ENCODE measurements around the gene CHST8. TPM values are rescaled to one million over a fixed set of nuclear protein-coding genes. Genes with fewer than 3 reads are reported as not detected.
A peak's percentile ranks its signal among the peaks of the same experiment; 100 is the strongest.

The CHST8 gene
- total RNA-seq, 1 experiment from 2014 or later = not detected

DNA sequence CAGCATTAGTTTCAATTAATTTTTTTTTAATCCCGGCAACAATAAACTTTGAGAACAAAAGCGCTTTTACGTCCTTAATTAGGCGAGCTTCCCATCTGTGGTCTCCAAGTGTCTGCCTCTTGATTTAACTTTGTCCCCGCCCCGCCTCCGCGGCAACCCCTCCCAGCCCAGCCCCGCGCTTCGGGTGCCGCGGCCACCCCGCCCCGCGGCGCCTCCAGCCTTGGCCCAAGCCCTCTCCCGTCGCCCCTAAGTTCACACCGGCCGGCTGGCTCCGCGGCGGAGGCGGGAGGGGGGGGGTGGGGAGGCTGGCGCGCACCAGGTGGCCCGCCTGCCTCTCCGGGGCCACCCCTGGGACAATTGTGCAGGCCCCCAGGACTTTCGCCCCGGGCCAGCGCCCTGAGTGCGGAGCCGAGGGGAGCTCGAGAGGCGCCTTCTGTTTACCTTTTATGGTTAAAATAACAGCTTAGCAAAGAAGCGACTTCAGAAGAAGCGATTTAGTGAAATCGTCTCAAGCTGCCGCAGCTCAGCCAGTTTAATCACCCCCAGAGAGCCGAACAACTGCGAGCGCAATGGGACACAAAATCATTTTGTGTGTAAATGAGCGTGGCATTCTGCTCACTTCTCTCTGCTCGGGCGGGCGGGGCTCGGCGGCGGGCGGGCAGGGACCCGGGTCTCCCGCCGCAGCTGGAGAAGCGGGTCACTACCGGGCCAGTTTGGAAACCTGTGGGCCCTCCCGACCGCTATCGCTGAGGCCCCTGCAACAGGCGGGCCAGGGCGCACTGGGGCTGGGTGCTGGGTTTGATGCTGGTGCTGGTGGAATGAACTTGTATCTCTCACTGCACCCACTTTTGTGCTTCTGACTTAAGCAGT is 176.3 kb downstream of the CHST8 start:
- Mint-ChIP-seq H3K27me3 (ENCODE audit: insufficient read depth, unreplicated experiment) (no peaks in the 10 kb centered on the region), H3K27ac (ENCODE audit: low read depth, unreplicated experiment) (no peak overlapping the region), H3K4me3 (ENCODE audit: unreplicated experiment) (peak overlapping the region; percentile 77), H3K9me3 (ENCODE audit: unreplicated experiment) (no peaks in the 10 kb centered on the region), H3K4me1 (ENCODE audit: insufficient read depth, unreplicated experiment) (no peaks in the 10 kb centered on the region), H3K36me3 (ENCODE audit: insufficient read depth, unreplicated experiment) (peaks cover 25% of the 10 kb centered on the region)
- DNase-seq (ENCODE audit: unreplicated experiment) = no peak
- ChIA-PET POLR2A (interaction anchor here (0.5 to 4.8 kb wide), 7 partner anchors 9 to 639 kb away, joined by 3 to 47 read pairs (median 5); no protein-coding TSS in a partner anchor), CTCF (interaction anchor here (0.6 to 4.9 kb wide), 9 partner anchors 17 to 391 kb away, joined by 3 to 54 read pairs (median 4); no protein-coding TSS in a partner anchor)
- TF ChIP-seq, protein P1, sequence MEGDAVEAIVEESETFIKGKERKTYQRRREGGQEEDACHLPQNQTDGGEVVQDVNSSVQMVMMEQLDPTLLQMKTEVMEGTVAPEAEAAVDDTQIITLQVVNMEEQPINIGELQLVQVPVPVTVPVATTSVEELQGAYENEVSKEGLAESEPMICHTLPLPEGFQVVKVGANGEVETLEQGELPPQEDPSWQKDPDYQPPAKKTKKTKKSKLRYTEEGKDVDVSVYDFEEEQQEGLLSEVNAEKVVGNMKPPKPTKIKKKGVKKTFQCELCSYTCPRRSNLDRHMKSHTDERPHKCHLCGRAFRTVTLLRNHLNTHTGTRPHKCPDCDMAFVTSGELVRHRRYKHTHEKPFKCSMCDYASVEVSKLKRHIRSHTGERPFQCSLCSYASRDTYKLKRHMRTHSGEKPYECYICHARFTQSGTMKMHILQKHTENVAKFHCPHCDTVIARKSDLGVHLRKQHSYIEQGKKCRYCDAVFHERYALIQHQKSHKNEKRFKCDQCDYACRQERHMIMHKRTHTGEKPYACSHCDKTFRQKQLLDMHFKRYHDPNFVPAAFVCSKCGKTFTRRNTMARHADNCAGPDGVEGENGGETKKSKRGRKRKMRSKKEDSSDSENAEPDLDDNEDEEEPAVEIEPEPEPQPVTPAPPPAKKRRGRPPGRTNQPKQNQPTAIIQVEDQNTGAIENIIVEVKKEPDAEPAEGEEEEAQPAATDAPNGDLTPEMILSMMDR (IDR thresholded peaks at IDR 0.05; ENCODE audit: unreplicated experiment) = no peak
- BruUV-seq (replicated peaks) = no TSS peak
- intact Hi-C loops (cut with micrococcal nuclease) = loop anchor here (10.0 kb wide), 1 partner anchor 107 kb away; no protein-coding TSS in a partner anchor

DNA sequence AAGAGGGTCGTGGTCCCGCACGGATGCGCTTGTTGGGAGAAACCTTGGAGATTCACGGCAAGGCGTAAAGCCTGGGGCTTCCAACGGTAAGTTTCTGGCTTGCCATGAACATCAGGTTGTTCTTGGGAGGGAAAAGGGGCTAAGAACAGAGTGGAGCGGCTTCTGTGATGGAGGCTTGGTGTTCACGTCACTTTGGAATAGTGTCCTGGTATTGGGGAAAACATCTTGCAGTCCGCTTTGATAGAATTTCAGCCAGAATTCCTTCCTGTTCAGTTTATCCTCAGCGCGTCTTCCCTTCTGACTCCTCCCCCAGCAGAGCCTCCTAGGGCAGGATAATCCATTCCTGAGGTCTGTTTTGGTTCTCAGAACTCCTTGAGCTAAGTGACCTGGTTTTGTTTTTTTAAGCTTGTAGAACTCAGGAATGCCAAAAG is 176.9 kb downstream of the CHST8 start:
- Mint-ChIP-seq H3K27ac (ENCODE audit: low read depth, unreplicated experiment) (no peak overlapping the region), H3K27me3 (ENCODE audit: insufficient read depth, unreplicated experiment) (no peaks in the 10 kb centered on the region), H3K4me3 (ENCODE audit: unreplicated experiment) (peak overlapping the region; percentile 10), H3K4me1 (ENCODE audit: insufficient read depth, unreplicated experiment) (no peaks in the 10 kb centered on the region), H3K9me3 (ENCODE audit: unreplicated experiment) (no peaks in the 10 kb centered on the region), H3K36me3 (ENCODE audit: insufficient read depth, unreplicated experiment) (peaks cover 24% of the 10 kb centered on the region)
- intact Hi-C loops (cut with micrococcal nuclease) = loop anchor here (10.0 kb wide), 1 partner anchor 106 kb away; no protein-coding TSS in a partner anchor
- no peak for DNase-seq (ENCODE audit: unreplicated experiment)
- ChIA-PET CTCF (interaction anchor here (0.7 to 3.0 kb wide), 3 partner anchors 21 to 156 kb away, joined by 4 to 12 read pairs (median 4); no protein-coding TSS in a partner anchor), POLR2A (no interaction called here)
- no TSS peak for BruUV-seq (replicated peaks)
- TF ChIP-seq, protein P1 (IDR thresholded peaks at IDR 0.05; ENCODE audit: unreplicated experiment) = no peak

DNA sequence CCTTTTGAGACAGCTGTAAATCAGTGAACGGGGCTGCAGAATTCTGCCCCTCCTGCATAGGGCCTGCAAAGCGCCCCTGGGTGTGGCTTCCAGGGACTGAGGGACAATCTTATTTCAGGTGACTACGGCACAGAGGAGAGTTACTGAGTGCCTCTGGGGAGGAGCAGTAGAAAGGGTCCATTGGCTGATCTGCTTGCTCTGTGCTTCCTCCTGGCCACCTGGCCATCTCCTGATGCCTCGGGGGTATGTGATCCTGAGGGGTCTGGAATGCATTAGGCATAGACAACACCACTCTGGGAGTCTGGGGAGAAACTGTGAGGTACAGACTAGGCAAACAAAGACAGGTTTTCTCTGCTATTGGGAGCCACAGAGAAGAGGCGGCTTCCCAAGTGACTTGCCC is 177.7 kb downstream of the CHST8 start:
- intact Hi-C loops (cut with micrococcal nuclease) = loop anchor here (10.0 kb wide), 1 partner anchor 105 kb away; no protein-coding TSS in a partner anchor
- Mint-ChIP-seq H3K4me3 (ENCODE audit: unreplicated experiment) (no peak overlapping the region), H3K27me3 (ENCODE audit: insufficient read depth, unreplicated experiment) (no peaks in the 10 kb centered on the region), H3K36me3 (ENCODE audit: insufficient read depth, unreplicated experiment) (peaks cover 24% of the 10 kb centered on the region), H3K9me3 (ENCODE audit: unreplicated experiment) (no peaks in the 10 kb centered on the region), H3K4me1 (ENCODE audit: insufficient read depth, unreplicated experiment) (peaks cover 5% of the 10 kb centered on the region), H3K27ac (ENCODE audit: low read depth, unreplicated experiment) (peak overlapping the region; percentile 26)
- ChIA-PET POLR2A (interaction anchor here (0.6 kb wide), 1 partner anchor 12 kb away, joined by 3 read pairs; no protein-coding TSS in a partner anchor), CTCF (interaction anchor here (0.5 to 3.0 kb wide), 5 partner anchors 9 to 297 kb away, joined by 3 to 12 read pairs (median 4); no protein-coding TSS in a partner anchor)
- BruUV-seq (replicated peaks) = no TSS peak
- TF ChIP-seq, protein P1 (IDR thresholded peaks at IDR 0.05; ENCODE audit: unreplicated experiment) = no peak
- DNase-seq (ENCODE audit: unreplicated experiment) = no peak
